HEK293T (cell line): ENCODE measurements around the gene CAMSAP2.

ENCODE experiments used
- CTCF ChIA-PET: fragments of 350-600 bp; formaldehyde crosslinking; extraction: SDS; loops from one replicate; lab custom pipeline; 2021; ENCODE audit warnings: antibody characterized with exemption, inconsistent platforms; lab: Yijun Ruan, JAX
- POLR2A ChIA-PET: fragments of 350-600 bp; formaldehyde crosslinking; extraction: SDS; loops from one replicate; lab custom pipeline; 2020; ENCODE audit warnings: antibody characterized with exemption, inconsistent platforms; lab: Yijun Ruan, JAX
- DNase-seq: peaks from one replicate; pipeline ENCODE4 v3.0.0; 2012; ENCODE audit warnings: mixed read lengths; ENCODE audit errors: extremely low spot score
- ARNT ChIP-seq: fragments of 450-650 bp; IDR thresholded peaks from 2 replicates; pipeline ENCODE4 v1.6.1; 2017; ENCODE audit warnings: mild to moderate bottlenecking
- BHLHE40 ChIP-seq: fragments of 450-650 bp; IDR thresholded peaks from 2 replicates; pipeline ENCODE4 v1.6.1; 2016; ENCODE audit warnings: mild to moderate bottlenecking, moderate library complexity, borderline replicate concordance
- CTBP1 ChIP-seq: fragments of 450-650 bp; IDR thresholded peaks from 2 replicates; pipeline ENCODE4 v1.6.1; 2016; ENCODE audit warnings: borderline replicate concordance
- ELF4 ChIP-seq: fragments of 450-650 bp; IDR thresholded peaks from 2 replicates; pipeline ENCODE4 v1.6.1; 2017; ENCODE audit warnings: antibody characterized with exemption
- FOXA1 ChIP-seq: fragments of 450-650 bp; IDR thresholded peaks from 2 replicates; pipeline ENCODE4 v1.6.1; 2016; ENCODE audit warnings: mild to moderate bottlenecking
- FOXK2 ChIP-seq: fragments of 450-650 bp; IDR thresholded peaks from 2 replicates; pipeline ENCODE4 v1.6.1; 2016; ENCODE audit warnings: mild to moderate bottlenecking
- FOXM1 ChIP-seq: fragments of 450-650 bp; IDR thresholded peaks from 2 replicates; pipeline ENCODE4 v1.6.1; 2017; ENCODE audit warnings: mild to moderate bottlenecking, borderline replicate concordance
- HDGF ChIP-seq: fragments of 450-650 bp; IDR thresholded peaks from 2 replicates; pipeline ENCODE4 v1.6.1; 2017; ENCODE audit warnings: antibody characterized with exemption, borderline replicate concordance
- L3MBTL2 ChIP-seq: fragments of 450-650 bp; conservative IDR thresholded peaks from 2 replicates; pipeline ENCODE4 v1.6.1; 2016; ENCODE audit warnings: mild to moderate bottlenecking
- LEF1 ChIP-seq: fragments of 450-650 bp; IDR thresholded peaks from 2 replicates; pipeline ENCODE4 v1.6.1; 2017; ENCODE audit warnings: mild to moderate bottlenecking, borderline replicate concordance
- NFRKB ChIP-seq: fragments of 450-650 bp; IDR thresholded peaks from 2 replicates; pipeline ENCODE4 v1.6.1; 2016; ENCODE audit warnings: mild to moderate bottlenecking, moderate library complexity
- SP1 ChIP-seq: fragments of 450-650 bp; IDR thresholded peaks from 2 replicates; pipeline ENCODE4 v1.6.1; 2017
- SUZ12 ChIP-seq: fragments of 450-650 bp; IDR thresholded peaks from 2 replicates; pipeline ENCODE4 v1.6.1; 2016; ENCODE audit warnings: mild to moderate bottlenecking
- TARDBP ChIP-seq: fragments of 450-650 bp; IDR thresholded peaks from 2 replicates; pipeline ENCODE4 v1.6.1; 2016
- ZNF384 ChIP-seq: fragments of 450-650 bp; IDR thresholded peaks from 2 replicates; pipeline ENCODE4 v1.6.1; 2016
- TF ChIP-seq, protein P1 (sequence below): fragments of 450-650 bp; IDR thresholded peaks from 2 replicates; pipeline ENCODE4 v1.6.1; 2016

Gene CAMSAP2

DNA sequence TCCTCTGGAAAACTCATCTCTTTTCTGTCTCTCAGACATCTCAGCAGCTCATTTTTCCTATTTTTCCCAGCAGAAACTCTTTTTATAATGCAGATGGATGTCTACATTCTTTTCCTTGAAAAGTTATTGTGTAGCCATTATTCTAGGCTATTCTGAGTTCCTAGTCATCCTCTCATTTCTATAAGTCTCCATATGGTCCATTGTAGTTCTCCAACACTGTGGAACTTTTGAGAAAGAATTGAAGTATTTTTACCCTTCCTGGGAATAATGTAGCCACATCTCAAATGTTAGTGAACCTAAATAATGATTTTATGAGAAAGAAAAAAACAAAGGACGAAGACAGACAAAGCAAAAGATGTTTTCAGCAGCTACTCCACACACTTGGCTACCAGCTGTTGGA, 107.7 kb downstream of the CAMSAP2 start:
- TF ChIP-seq HDGF, result no peak
- TF ChIP-seq ELF4, result no peak
- TF ChIP-seq FOXM1, result no peak
- POLR2A ChIA-PET, result no interaction called here
- CTCF ChIA-PET, result no interaction called here
- no peak for DNase-seq

DNA sequence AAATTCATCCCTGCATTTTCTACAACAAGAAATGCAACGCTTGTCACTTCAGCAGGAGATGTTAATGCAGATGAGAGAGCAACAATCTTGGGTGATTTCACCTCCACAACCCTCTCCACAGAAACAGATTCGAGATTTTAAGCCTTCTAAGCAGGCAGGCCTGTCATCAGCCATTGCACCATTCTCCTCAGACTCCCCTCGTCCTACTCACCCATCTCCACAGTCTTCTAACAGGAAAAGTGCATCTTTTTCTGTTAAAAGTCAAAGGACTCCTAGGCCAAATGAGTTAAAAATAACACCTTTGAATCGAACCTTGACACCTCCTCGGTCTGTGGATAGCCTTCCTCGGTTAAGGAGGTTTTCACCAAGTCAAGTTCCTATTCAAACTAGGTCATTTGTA, 110.7 kb downstream of the CAMSAP2 start:
- CTCF ChIA-PET, result no interaction called here
- DNase-seq, result no peak
- POLR2A ChIA-PET, result no interaction called here
- TF ChIP-seq ZNF384, result no peak
- TF ChIP-seq FOXM1, result no peak
- TF ChIP-seq CTBP1, result no peak
- TF ChIP-seq BHLHE40, result no peak

DNA sequence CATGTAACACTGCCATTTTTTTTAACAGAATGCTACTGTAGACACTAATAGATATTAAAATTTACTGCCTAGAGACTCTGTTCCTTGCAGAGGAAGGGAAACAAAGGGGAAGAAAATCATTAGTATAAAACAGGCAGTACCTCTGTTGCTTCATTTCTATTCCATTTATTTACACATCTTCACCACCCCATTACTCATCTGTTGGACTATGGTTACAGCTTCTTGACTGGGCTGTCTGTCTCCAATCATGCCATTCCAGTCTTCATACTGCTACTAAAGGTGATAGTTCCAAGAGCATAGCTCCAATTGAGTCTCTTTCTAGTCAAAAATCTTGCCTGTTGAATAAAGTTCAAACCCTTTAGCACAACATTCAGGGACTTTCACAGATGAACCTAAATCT, 111.9 kb downstream of the CAMSAP2 start:
- no peak for DNase-seq
- CTCF ChIA-PET, result no interaction called here
- POLR2A ChIA-PET, result no interaction called here
- no peak for TF ChIP-seq NFRKB
- no peak for TF ChIP-seq CTBP1
- TF ChIP-seq FOXK2, result no peak
- no peak for TF ChIP-seq LEF1
- TF ChIP-seq SUZ12, result no peak
- TF ChIP-seq HDGF, result no peak
- TF ChIP-seq SP1, result no peak
- TF ChIP-seq, protein P1, sequence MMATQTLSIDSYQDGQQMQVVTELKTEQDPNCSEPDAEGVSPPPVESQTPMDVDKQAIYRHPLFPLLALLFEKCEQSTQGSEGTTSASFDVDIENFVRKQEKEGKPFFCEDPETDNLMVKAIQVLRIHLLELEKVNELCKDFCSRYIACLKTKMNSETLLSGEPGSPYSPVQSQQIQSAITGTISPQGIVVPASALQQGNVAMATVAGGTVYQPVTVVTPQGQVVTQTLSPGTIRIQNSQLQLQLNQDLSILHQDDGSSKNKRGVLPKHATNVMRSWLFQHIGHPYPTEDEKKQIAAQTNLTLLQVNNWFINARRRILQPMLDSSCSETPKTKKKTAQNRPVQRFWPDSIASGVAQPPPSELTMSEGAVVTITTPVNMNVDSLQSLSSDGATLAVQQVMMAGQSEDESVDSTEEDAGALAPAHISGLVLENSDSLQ, result no peak
- TF ChIP-seq ELF4, result no peak
- no peak for TF ChIP-seq BHLHE40
- no peak for TF ChIP-seq FOXM1
- no peak for TF ChIP-seq ARNT
- no peak for TF ChIP-seq TARDBP
- TF ChIP-seq FOXA1, result no peak

DNA sequence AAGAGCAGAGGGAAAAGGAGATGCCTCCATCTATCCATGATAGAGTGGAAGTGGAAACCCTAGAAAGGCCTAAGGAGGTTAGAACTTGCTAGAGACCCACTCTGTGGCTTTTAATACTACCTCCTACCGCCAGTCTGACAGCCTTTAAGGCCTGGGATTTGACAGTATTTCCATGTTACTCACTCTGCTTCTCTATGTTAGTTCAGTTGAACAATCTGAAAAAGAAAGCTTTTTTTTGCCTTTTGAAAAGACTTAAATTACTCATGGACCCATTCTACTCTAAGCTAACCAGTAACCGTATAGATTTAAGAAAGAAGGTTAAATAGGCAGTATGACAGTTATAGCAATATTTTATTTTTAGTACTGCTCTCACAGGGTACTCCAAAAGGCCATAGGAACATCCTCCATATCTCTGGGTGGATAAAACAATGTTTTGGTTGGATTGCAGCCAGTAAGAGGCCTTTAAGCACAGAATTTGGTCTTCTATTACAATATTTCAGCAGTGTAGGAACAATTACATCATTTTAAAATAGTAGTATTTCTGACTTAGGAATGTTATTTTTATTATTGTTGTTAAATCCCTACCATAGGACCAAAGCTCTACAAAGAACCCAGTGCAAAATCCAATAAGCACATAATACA, 118.1 kb downstream of the CAMSAP2 start:
- TF ChIP-seq ARNT (no peak), TARDBP (no peak), ELF4 (no peak), CTBP1 (no peak), SUZ12 (no peak), L3MBTL2 (no peak), FOXM1 (no peak), NFRKB (no peak), SP1 (no peak), ZNF384 (no peak)
- TF ChIP-seq, protein P1, result no peak
- ChIA-PET POLR2A (no interaction called here), CTCF (no interaction called here)
- no peak for DNase-seq

DNA sequence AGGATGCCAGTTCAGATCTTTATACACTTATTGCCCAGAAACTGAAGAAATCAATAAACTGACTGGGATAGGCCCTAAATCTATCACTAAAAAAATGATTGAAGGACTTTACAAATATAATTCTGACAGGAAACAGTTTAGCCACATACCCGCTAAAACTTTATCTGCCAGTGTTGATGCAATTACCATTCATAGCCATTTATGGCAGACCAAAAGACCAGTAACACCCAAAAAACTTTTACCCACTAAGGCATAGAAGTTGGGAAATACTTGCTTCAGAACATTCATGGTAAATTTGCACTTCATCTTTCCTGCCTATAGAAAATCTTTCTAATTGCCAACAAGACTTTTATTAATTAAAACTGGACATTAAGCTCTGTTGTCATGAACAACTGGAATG, 119.1 kb downstream of the CAMSAP2 start:
- no peak for TF ChIP-seq L3MBTL2
- no peak for TF ChIP-seq ELF4
- no peak for TF ChIP-seq TARDBP
- no peak for TF ChIP-seq ZNF384
- TF ChIP-seq FOXM1, result no peak
- TF ChIP-seq SUZ12, result no peak
- TF ChIP-seq NFRKB, result no peak
- no peak for TF ChIP-seq FOXK2
- TF ChIP-seq HDGF, result no peak
- no peak for DNase-seq
- ChIA-PET POLR2A (no interaction called here), CTCF (no interaction called here)

DNA sequence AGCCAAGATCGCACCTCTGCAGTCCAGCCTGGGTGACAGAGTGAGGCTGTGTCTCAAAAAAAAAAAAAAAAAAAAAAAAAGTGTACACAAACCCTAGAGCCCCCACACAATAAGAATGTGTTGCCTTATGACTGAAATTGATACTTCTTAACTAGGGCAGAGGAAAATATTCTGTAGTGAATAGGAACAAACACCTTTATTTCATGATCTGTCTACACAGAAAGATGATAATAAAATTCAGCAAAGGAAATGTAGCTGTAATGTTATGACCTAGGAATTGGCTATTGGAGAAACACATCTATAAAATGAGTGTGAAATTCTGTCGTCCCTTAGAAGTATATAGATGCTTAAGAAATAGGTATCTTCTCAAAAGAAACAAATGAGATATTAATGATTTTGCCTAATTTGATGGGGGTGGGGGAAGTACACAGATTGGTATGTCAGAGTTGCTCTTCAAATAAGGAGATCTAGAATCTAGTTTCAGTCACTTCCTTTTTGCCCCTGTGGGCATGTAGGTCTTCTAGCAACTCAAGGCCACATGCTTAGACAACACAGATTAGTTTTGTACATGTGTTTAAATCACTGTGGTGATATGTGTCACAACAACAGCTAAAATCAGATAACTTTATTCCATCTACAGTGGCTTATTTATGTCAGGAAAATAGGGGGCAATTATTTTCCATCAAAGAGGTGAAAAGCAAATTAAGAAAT, 123.4 kb downstream of the CAMSAP2 start:
- CTCF ChIA-PET, result no interaction called here
- no peak for TF ChIP-seq SUZ12
- no peak for TF ChIP-seq TARDBP
- TF ChIP-seq HDGF, result no peak
- TF ChIP-seq CTBP1, result no peak
- no peak for TF ChIP-seq SP1
- TF ChIP-seq L3MBTL2, result no peak
- TF ChIP-seq BHLHE40, result no peak
- no peak for TF ChIP-seq FOXK2
- TF ChIP-seq FOXM1, result no peak
- no peak for TF ChIP-seq LEF1
- no peak for TF ChIP-seq FOXA1
- no peak for TF ChIP-seq ZNF384
- TF ChIP-seq, protein P1, result no peak
- TF ChIP-seq NFRKB, result no peak
- no peak for DNase-seq
- POLR2A ChIA-PET, result no interaction called here
